Transverse colon (tissue), 4 donors: ENCODE results near the gene LHX3. TPM values are rescaled to one million over a fixed set of nuclear protein-coding genes. Genes with fewer than 3 reads are reported as not detected.

Experiments used
- DNase-seq: peaks from one replicate; pipeline ENCODE4 v3.0.0-alpha.2; 2019
- H3K27ac ChIP-seq, 4 donors: fragments of 200-600 bp; sonication (generic); 2 replicates each; pipeline ENCODE4 v1.5.1; 2016 to 2018; ENCODE audit warnings: inconsistent platforms in 4 of 4
- H3K27me3 ChIP-seq: fragments of 200-600 bp; sonication (generic); 2 replicates; pipeline ENCODE4 v1.5.1; 2017; ENCODE audit warnings: inconsistent platforms
- H3K36me3 ChIP-seq, 4 donors: fragments of 200-600 bp; sonication (generic); 2 replicates each; pipeline ENCODE4 v1.5.1; 2017 to 2019; ENCODE audit warnings: inconsistent platforms in 4 of 4
- H3K4me1 ChIP-seq, 4 donors: fragments of 200-600 bp; sonication (generic); 2 replicates each; pipeline ENCODE4 v1.5.1; 2017 to 2020; ENCODE audit warnings: inconsistent platforms in 4 of 4
- H3K4me3 ChIP-seq, 4 donors: fragments of 200-600 bp; sonication (generic); 1 replicate in 1 of 4; 2 replicates in 3 of 4; pipeline versions ENCODE4 v1.5.1 to v1.6.1; 2017 to 2019; ENCODE audit warnings: inconsistent platforms in 4 of 4
- H3K9me3 ChIP-seq, 2 donors: fragments of 200-600 bp; sonication (generic); 2 replicates each; pipeline ENCODE4 v1.5.1; 2017 to 2019; ENCODE audit warnings: inconsistent platforms in 2 of 2
- CTCF ChIP-seq, 5 experiments: fragments of 200-600 bp in 3 of 5; fragments of 450-650 bp in 2 of 5; sonication (generic) in 3 of 5; IDR thresholded peaks; 1 replicate in 2 of 5; 2 replicates in 3 of 5; pipeline ENCODE4 v1.5.1; 2016 to 2017; ENCODE audit warnings: antibody characterized with exemption in 5 of 5, inconsistent platforms in 3 of 5, mild to moderate bottlenecking in 2 of 5, moderate library complexity in 1 of 5
- EP300 ChIP-seq: sonication (generic); formaldehyde crosslinking; IDR thresholded peaks from one replicate; pipeline ENCODE4 v1.6.1; 2017; ENCODE audit warnings: antibody characterized with exemption, low read depth
- POLR2A ChIP-seq: fragments of 450-650 bp; IDR thresholded peaks from one replicate; pipeline ENCODE4 v1.6.1; 2016; ENCODE audit warnings: antibody characterized with exemption, mild to moderate bottlenecking, moderate library complexity
- POLR2AphosphoS5 ChIP-seq, 3 donors: sonication (generic); formaldehyde crosslinking; IDR thresholded peaks; one replicate each; pipeline ENCODE4 v1.6.1; 2016; ENCODE audit warnings: antibody characterized with exemption in 3 of 3
- WGBS, 2 donors: methylation state at CpG; one replicate each; pipeline ENCODE4 v1.1.5; 2018; ENCODE audit warnings: low coverage in 1 of 2; 5-methylcytosine and 5-hydroxymethylcytosine counted together
- in situ Hi-C, 4 donors: fragments of 200-750 bp; cut with MboI; loops; one replicate each; pipeline versions ENCODE4 v1.15.0 to v1.15.1; 2017; ENCODE audit warnings: low sequenced_read_pairs in 3 of 4, low pct_ligation_motif_present in 1 of 4, low pct_unique_long_range_greater_than_20kb in 1 of 4
- intact Hi-C: fragments of 100-400 bp; cut with DNase I; formaldehyde crosslinking; loops from one replicate; pipeline ENCODE4 v1.15.1; 2023; ENCODE audit warnings: low total_unique reads
- total RNA-seq, 4 donors: library from RNA; depleted of rRNA; stranded (reverse); fragments of >200 nt; gene quantifications; one replicate each; pipeline ENCODE4 v1.1.0, GENCODE V29; 2016

The LHX3 gene
- total RNA-seq, 4 donors from 2014 or later, result not detected

GRCh38 chr9:136156209-136157120 lies 48.5 kb downstream of the LHX3 start:
- no peak for TF ChIP-seq POLR2A
- TF ChIP-seq EP300, result no peak
- TF ChIP-seq CTCF (IDR thresholded peaks at IDR 0.05), result no peak
- TF ChIP-seq POLR2AphosphoS5 (IDR thresholded peaks at IDR 0.05), result no peak
- DNase-seq, result no peak
- Histone ChIP-seq H3K27me3 (peaks cover 37% of the 10 kb centered on the region), H3K4me3 (no peak overlapping the region), H3K36me3 (no peaks in the 10 kb centered on the region), H3K27ac (no peak overlapping the region), H3K9me3 (no peaks in the 10 kb centered on the region), H3K4me1 (no peaks in the 10 kb centered on the region)
- 40 to 66% methylated on average over 8 to 39 of the region's 42 CpGs for WGBS, 2 donors
- in situ Hi-C loops, result no loop called here
- intact Hi-C loops, result no loop called here

- TF ChIP-seq POLR2AphosphoS5 (IDR thresholded peaks at IDR 0.05) (no peak), CTCF (IDR thresholded peaks at IDR 0.05) (no peak), POLR2A (no peak), EP300 (no peak)
- Histone ChIP-seq H3K27ac (no peak overlapping the region), H3K9me3 (no peaks in the 10 kb centered on the region), H3K4me1 (no peaks in the 10 kb centered on the region), H3K27me3 (peaks cover 37% of the 10 kb centered on the region), H3K36me3 (no peaks in the 10 kb centered on the region), H3K4me3 (no peak overlapping the region)
- WGBS, 2 donors, result 62% methylated on average over 17 of the region's 17 CpGs; no CpG with 5 or more reads in 1 of the 2 donors
- intact Hi-C loops, result loop anchor here (2.0 kb wide), 1 partner anchor 57 kb away; no protein-coding TSS in a partner anchor
- DNase-seq, result no peak
- in situ Hi-C loops, result no loop called here
Measured at GRCh38 chr9:136155576-136155975, 49.4 kb downstream of the LHX3 start.

GRCh38 chr9:136154943-136155342 lies 50.0 kb downstream of the LHX3 start:
- Histone ChIP-seq H3K9me3 (no peaks in the 10 kb centered on the region), H3K4me3 (no peak overlapping the region), H3K27me3 (peaks cover 37% of the 10 kb centered on the region), H3K4me1 (no peaks in the 10 kb centered on the region), H3K27ac (no peak overlapping the region), H3K36me3 (no peaks in the 10 kb centered on the region)
- 89 to 97% methylated on average over 6 to 14 of the region's 14 CpGs for WGBS, 2 donors
- no peak for DNase-seq
- in situ Hi-C loops, result no loop called here
- no peak for TF ChIP-seq POLR2A
- TF ChIP-seq CTCF (IDR thresholded peaks at IDR 0.05), result no peak
- no peak for TF ChIP-seq EP300
- TF ChIP-seq POLR2AphosphoS5 (IDR thresholded peaks at IDR 0.05), result no peak
- intact Hi-C loops, result loop anchor here (2.0 kb wide), 1 partner anchor 56 kb away; no protein-coding TSS in a partner anchor

GRCh38 chr9:136153381-136154065 lies 51.4 kb downstream of the LHX3 start:
- DNase-seq, result no peak
- WGBS, 2 donors, result 42 to 48% methylated on average over 4 to 22 of the region's 24 CpGs
- H3K36me3 ChIP-seq, result no peaks in the 10 kb centered on the region
- H3K27me3 ChIP-seq, result peaks cover 42% of the 10 kb centered on the region
- no peaks in the 10 kb centered on the region for H3K4me1 ChIP-seq
- no peak overlapping the region for H3K4me3 ChIP-seq
- TF ChIP-seq POLR2AphosphoS5 (IDR thresholded peaks at IDR 0.05), result no peak
- TF ChIP-seq EP300, result no peak
- TF ChIP-seq CTCF (IDR thresholded peaks at IDR 0.05), result no peak
- no peak for TF ChIP-seq POLR2A
- H3K27ac ChIP-seq, result no peak overlapping the region
- intact Hi-C loops (loop anchor here (2.0 kb wide), 1 partner anchor 55 kb away; no protein-coding TSS in a partner anchor), in situ Hi-C loops (no loop called here)
- no peaks in the 10 kb centered on the region for H3K9me3 ChIP-seq
